Skeletal muscle satellite cell (primary cell): ENCODE results near the gene SMIM10L2A.

Source experiments
- H3K27me3 ChIP-seq: 2 replicates; pipeline ENCODE4 v1.7.0; 2013; ENCODE audit warnings: low read length; ENCODE audit not compliant: control insufficient read depth, insufficient read depth
- H3K36me3 ChIP-seq: 2 replicates; pipeline ENCODE4 v1.7.0; 2013; ENCODE audit warnings: mild to moderate bottlenecking, control low read depth, low read length; ENCODE audit not compliant: insufficient read depth
- H3K4me1 ChIP-seq: 2 replicates; pipeline ENCODE4 v1.7.0; 2013; ENCODE audit warnings: low read length; ENCODE audit not compliant: control insufficient read depth, insufficient read depth
- H3K4me2 ChIP-seq: 2 replicates; pipeline ENCODE4 v1.7.0; 2013; ENCODE audit warnings: mild to moderate bottlenecking, low read length
- H3K4me3 ChIP-seq: 2 replicates; pipeline ENCODE4 v1.7.0; 2013; ENCODE audit warnings: low read length
- H3K9ac ChIP-seq: 2 replicates; pipeline ENCODE4 v1.7.0; 2013; ENCODE audit warnings: mild to moderate bottlenecking, low read depth, low read length, moderate library complexity
- H3K9me3 ChIP-seq: replicated peaks from 2 replicates; pipeline ENCODE4 v1.7.0; 2013; ENCODE audit warnings: mild to moderate bottlenecking, control low read depth, low read length
- small RNA-seq: library from RNA; depleted of rRNA; stranded (forward); fragments of <200 nt; gene quantifications from one replicate; pipeline ENCODE3, GENCODE V24; 2012

Gene SMIM10L2A

DNA sequence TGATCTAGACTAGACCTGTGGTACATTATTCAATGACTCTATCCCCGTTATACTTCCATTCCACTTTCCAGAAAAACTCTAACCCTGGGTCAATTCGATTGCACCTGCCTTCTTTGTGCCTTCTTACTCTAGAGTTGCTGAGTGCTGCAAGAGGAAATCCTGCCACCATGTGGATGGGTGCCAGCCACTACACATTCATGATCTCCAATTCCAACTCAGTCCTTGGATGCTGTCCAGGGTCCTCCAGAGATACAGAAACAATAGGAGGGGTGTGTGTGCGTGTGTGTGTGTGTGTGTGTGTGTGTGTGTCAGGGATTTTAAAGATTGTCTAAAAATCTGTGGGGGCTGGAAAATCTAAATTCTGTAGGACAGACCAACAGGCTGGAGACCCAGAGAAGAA is 55.8 kb downstream of the SMIM10L2A start:
- Histone ChIP-seq H3K4me2 (no peak overlapping the region), H3K4me1 (no peaks in the 10 kb centered on the region), H3K9ac (no peak overlapping the region), H3K27me3 (peaks cover 20% of the 10 kb centered on the region), H3K36me3 (no peaks in the 10 kb centered on the region), H3K9me3 (no peaks in the 10 kb centered on the region), H3K4me3 (no peak overlapping the region)

Small RNAs within 50 kb of the gene (small RNA-seq; reads per million reads assigned to genes)
- gene RNA5SP515 = 0.28 reads per million
